ENCODE results near the gene PSD. TPM values are rescaled to one million over a fixed set of nuclear protein-coding genes. Genes with fewer than 3 reads are reported as not detected.

PSD gene
- total and polyA plus RNA-seq, 3 donors from 2014 or later = 17.7 to 22.7 (median 22.0) TPM

- Histone ChIP-seq H3K27ac (peak overlapping the region; percentile 29 to 39), H3K4me1 (peaks cover 10% of the 10 kb centered on the region), H3K9me3 (no peaks in the 10 kb centered on the region), H3K4me3 (peak overlapping the region; percentile 39 to 47), H3K27me3 (no peaks in the 10 kb centered on the region), H3K36me3 (ENCODE audit: low read depth, missing control alignments) (no peaks in the 10 kb centered on the region)
- DNase-seq = no peak
- TF ChIP-seq CTCF (IDR thresholded peaks at IDR 0.05) (no peak), POLR2A (IDR thresholded peaks at IDR 0.05) (no peak)
- 38 to 43% methylated on average over 13 to 14 of the region's 14 CpGs for WGBS, 2 donors
- intact Hi-C loops (cut with DNase I; ENCODE audit: low total_unique reads) = no loop called here
These were observed 10.4 kb downstream of the PSD start for GRCh38 chr10:102408131-102408727.

GRCh38 chr10:102407425-102408130, 11.0 kb downstream of the PSD start:
- Histone ChIP-seq H3K27ac (no peak overlapping the region), H3K27me3 (no peaks in the 10 kb centered on the region), H3K4me3 (no peak overlapping the region), H3K4me1 (peaks cover 10% of the 10 kb centered on the region), H3K36me3 (ENCODE audit: low read depth, missing control alignments) (no peaks in the 10 kb centered on the region), H3K9me3 (no peaks in the 10 kb centered on the region)
- TF ChIP-seq POLR2A (IDR thresholded peaks at IDR 0.05) = no peak
- intact Hi-C loops (cut with DNase I; ENCODE audit: low total_unique reads) = no loop called here
- WGBS, 2 donors = 79 to 84% methylated on average over 12 to 13 of the region's 13 CpGs
- DNase-seq = no peak

GRCh38 chr10:102406815-102407214, 11.8 kb downstream of the PSD start:
- DNase-seq = no peak
- no peak overlapping the region for H3K4me3 ChIP-seq
- no peaks in the 10 kb centered on the region for H3K36me3 ChIP-seq (ENCODE audit: low read depth, missing control alignments)
- H3K9me3 ChIP-seq = no peaks in the 10 kb centered on the region
- H3K27ac ChIP-seq = no peak overlapping the region
- TF ChIP-seq POLR2A (IDR thresholded peaks at IDR 0.05) (no peak), CTCF (IDR thresholded peaks at IDR 0.05) (no peak)
- 88 to 96% methylated on average over 2 of the region's 2 CpGs for WGBS, 2 donors
- H3K4me1 ChIP-seq = peaks cover 10% of the 10 kb centered on the region
- no peaks in the 10 kb centered on the region for H3K27me3 ChIP-seq
- intact Hi-C loops (cut with DNase I; ENCODE audit: low total_unique reads) = no loop called here

GRCh38 chr10:102405632-102406031, 13.0 kb downstream of the PSD start:
- Histone ChIP-seq H3K36me3 (ENCODE audit: low read depth, missing control alignments) (no peaks in the 10 kb centered on the region), H3K9me3 (no peaks in the 10 kb centered on the region), H3K27ac (no peak overlapping the region), H3K4me1 (peaks cover 10% of the 10 kb centered on the region), H3K4me3 (no peak overlapping the region), H3K27me3 (no peaks in the 10 kb centered on the region)
- TF ChIP-seq CTCF (IDR thresholded peaks at IDR 0.05) = no peak
- no peak for TF ChIP-seq POLR2A (IDR thresholded peaks at IDR 0.05)
- intact Hi-C loops (cut with DNase I; ENCODE audit: low total_unique reads) = no loop called here
- WGBS, 2 donors = 83 to 87% methylated on average over 5 to 6 of the region's 6 CpGs
- DNase-seq = no peak

GRCh38 chr10:102405108-102405571, 13.4 kb downstream of the PSD start:
- DNase-seq = no peak
- no peaks in the 10 kb centered on the region for H3K36me3 ChIP-seq (ENCODE audit: low read depth, missing control alignments)
- WGBS, 2 donors = 77 to 79% methylated on average over 12 to 19 of the region's 19 CpGs
- TF ChIP-seq POLR2A (IDR thresholded peaks at IDR 0.05) = no peak
- intact Hi-C loops (cut with DNase I; ENCODE audit: low total_unique reads) = no loop called here
- H3K4me3 ChIP-seq = no peak overlapping the region
- peaks cover 10% of the 10 kb centered on the region for H3K4me1 ChIP-seq
- H3K9me3 ChIP-seq = no peaks in the 10 kb centered on the region
- no peak overlapping the region for H3K27ac ChIP-seq
- H3K27me3 ChIP-seq = no peaks in the 10 kb centered on the region
